KG1 (cell line): Measurements from ENCODE around the gene DUSP7.

ENCODE experiments used
- DNase-seq: peaks from one replicate; lab custom pipeline; 2025; lab: John Stamatoyannopoulos, UW

The DUSP7 gene, protein sequence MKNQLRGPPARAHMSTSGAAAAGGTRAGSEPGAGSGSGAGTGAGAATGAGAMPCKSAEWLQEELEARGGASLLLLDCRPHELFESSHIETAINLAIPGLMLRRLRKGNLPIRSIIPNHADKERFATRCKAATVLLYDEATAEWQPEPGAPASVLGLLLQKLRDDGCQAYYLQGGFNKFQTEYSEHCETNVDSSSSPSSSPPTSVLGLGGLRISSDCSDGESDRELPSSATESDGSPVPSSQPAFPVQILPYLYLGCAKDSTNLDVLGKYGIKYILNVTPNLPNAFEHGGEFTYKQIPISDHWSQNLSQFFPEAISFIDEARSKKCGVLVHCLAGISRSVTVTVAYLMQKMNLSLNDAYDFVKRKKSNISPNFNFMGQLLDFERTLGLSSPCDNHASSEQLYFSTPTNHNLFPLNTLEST

DNA sequence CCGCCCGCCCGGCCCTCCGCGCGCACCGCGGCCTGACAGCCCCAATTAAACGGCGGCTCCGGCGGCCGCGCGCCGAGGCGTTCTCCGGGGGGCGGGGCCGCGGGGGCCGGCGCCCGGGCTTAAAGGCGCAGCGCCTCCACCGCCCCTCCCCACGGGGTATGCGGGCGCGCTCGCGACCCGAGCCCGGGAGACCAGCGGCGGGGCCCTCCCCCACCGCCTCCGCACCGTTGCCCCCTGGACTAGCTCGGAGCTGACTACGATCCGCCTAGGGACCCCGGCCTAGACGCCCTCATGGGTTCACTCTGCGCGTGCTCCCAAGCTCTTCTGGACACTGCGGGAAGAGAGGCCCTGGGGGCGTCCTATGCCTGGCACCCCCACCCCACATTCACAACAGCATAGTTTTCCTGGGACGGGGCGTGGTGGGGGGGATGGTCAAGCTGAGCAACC lies at the start of gene DUSP7:
Gene DUSP7, minus strand, starts transcription at position 51 of the 447 bp plus-strand sequence. CDS start 205 bp downstream, outside the sequence.
- no peak for DNase-seq

DNA sequence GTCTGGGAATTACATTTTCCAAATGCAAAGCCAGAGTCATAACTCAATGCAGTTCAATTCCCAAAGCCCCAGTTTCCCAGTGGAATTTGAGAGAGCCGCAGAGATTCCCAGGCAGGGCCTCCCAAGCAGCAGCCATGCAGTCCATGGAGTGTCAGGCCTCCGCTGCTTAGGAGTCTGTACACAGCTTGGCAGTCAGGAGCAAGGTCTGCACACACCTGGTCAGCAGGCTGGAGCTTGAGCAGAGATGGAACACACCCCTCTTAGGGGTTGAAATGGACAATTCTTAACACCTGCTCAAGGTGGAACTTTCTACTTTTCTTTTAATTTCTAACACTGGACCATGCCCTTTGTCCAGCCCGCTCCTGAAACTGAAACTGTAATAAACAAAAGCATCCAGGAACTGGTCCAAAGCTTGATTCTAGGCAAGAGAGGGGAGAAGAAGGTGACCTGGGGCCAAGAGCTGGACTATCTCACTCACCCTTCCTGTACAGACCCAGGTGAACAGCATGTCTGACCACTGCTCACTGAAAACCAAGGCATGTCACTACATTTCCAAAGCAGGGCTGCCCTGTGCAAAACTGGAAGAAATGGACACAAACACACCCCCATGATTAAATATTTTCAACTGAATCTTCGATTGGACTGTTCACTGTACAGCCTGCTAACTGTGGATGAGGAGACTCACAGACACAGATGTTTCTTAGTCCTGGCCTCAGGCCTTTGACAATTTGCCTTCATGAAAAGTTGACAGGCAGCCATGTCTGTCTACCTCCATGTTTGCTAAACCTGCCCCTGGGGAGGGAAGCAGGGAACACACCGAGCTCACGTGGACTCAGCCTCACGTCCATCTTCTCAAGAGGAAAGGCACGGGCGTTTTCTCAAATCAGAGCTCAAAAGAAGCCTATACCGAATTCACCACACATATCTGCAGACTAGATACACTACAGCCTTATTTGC lies 48.6 kb upstream of the DUSP7 start:
- DNase-seq, result no peak

DNA sequence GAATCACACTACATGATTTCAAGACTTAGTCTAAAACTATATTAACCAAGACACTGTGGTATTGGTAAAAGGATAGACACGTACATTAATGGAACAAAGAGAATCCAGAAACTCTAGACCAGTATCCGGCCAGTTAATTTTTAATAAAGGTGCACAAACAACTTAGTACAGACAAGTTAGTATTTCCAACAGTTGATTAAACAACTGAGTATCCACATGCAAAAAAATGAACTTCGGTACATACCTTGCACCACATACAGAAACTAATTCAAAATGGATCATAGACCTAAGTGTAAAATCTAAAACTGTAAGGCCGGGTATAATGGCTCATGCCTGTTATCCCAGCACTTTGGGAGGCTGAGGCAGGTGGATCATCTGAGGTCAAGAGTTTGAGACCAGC lies 46.6 kb upstream of the DUSP7 start:
- no peak for DNase-seq

DNA sequence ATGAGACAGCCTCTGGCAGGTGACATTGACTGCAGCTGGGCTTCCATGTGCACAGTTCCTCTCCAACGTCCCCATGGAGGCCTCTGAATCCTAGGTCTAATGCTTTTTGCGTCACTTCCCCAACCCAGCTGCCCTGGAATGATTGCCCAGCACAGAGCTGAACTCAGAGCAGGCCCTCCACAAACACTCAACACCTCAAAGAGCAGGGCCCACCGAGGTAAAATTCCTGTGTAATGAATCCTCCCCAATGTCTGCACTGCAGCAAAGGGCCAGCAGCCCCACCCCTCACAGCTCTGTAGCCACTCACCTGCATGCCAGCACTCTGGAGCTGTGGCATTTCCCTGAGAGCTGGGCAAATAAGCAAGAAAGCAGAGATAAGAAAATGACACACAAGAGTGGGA lies 42.6 kb upstream of the DUSP7 start:
- no peak for DNase-seq

DNA sequence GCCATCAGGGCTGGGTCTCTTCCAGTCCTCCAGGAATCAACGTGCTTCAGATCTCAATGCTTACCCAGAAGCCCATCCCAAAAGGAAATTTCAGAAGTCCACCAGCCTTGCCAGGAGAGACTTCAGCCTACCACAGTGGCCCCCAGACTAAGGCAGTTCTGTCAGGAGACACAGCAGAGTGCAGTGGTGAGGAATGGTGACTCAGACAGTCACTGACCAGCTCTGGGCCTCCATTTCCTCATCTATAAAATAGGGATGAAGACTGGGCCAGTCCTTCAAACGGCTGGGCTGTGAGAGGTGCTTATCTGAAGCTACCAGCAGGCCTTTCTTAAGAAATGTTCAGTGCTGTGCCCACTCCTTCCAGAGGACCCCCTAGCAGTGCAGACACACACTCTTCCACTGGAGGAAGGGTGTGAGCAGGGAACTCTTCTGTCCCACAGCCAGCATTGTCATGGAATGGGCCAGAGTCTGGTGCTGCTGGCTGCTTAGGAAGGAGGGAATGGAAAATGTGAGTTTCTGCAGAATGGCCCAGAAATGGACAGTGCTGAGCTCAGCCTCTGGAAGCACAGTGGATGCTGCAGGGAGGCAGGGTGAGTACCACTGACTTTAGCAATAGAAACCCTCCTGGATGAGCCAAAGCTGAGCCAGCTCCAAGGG lies 41.6 kb upstream of the DUSP7 start:
- DNase-seq, result no peak

DNA sequence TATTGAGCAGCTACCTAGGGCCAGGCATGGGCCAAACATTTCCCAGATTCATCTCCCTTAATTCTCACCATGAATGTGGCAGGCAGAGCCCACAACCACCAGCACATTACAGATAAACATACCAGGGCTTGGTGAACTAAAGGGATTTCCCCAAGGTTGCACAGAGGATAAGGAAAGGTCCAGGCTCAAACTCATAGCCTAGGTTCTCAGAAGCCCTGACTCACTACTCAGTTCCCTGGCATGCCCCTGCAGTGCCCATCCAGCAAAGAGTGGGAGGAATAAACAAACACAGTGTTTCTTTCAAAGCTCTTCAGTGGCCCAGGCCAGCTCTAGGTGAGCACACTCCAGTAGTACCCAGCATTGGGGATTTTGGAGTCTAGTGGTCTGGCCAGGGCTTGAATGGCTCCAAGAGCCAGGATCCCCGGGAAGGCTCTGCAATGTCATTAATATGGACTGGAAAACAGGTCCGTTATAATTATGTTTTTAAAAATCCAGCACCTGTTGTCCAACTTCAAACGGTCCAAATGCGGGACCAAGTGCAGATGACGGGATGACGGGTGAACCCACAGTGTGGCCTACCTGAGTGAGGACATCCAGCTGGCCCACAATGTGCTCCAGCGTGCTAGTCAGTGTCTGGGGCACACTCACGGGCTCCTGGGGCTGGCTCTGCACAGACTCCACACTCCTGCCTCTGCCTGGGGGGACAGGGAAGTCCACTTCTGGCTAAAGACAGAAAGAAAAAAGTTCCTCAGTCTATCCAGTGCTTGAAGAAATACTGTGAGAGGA lies 39.8 kb upstream of the DUSP7 start:
- DNase-seq, result no peak

DNA sequence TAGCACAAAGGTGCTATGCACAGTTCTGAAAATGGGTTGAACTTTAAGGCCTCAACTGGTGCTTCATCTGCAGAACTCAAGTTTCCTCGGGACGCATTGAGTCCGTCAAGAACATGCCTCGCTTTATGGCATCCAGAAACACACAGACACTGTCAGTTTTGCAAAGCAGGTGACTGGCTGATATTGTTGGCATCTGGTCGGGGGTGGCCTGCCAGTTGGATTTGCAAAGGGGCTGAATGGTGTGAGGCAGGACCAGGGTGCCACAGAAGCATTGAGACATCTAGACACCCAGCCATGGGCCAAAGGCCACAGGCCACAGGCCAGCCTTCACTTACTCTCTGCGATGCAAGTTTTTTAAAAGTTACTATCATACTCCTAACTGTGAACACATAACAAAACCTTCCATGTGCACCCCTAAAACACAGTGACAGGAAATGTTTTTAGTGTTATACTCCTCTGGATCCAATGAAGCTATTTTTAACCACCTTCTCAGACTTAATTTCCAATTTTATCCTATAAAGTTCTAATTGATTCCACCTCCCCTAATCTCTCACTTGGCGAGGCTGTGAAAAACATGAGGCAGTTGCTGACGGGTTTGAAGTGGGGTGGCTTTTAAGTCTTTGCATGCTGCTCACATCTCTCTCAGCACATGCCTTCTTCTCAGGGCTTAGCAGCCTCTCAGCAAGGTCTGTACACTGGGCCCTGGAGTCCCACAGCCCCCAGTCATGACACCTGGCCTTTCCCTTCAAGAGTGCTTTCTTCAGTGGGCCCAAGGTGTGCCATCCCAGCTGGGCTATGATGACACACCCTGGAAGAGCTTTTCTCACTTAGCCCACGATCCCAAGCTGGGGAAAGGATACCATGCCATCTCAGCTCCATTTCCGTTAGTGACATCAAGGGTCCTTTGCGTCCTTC lies 38.5 kb upstream of the DUSP7 start:
- no peak for DNase-seq

DNA sequence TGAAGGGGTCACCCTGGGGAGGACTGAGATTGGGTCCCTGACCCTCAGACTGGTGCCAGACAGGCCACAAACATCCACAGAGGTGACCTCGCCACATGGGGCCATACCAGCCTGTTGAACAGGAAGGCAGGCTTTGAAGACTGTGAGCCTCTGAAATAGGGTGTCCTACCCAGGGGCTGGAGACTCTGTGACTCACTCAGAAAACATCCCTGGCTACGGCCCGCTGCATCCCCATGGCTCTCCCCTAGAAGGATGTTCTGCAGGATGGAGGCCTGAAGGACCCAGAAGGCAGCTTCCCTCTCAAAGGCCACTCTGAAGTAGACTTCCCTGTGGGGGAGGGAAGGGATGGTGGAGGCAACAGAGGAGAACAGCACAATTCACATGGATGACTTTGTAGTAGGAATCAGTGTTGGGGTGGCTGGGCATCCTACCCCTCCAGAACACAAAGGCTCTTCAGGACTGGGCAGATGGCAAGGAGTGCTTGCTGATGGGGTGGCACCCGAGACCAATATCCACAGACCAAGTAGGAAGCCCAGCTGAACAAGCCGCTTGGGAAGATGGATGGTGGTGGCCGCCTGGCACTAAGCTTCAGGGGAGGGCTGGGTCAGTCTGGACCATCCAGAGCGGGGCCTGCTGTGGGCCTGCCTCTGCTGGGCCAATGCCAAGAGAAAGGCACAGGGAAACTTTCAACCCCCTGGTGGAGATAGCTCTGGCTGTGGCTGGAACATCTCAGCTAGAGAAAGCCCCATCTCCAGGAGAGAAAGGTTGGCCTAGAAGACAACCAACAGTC lies 37.6 kb upstream of the DUSP7 start:
- DNase-seq, result no peak

DNA sequence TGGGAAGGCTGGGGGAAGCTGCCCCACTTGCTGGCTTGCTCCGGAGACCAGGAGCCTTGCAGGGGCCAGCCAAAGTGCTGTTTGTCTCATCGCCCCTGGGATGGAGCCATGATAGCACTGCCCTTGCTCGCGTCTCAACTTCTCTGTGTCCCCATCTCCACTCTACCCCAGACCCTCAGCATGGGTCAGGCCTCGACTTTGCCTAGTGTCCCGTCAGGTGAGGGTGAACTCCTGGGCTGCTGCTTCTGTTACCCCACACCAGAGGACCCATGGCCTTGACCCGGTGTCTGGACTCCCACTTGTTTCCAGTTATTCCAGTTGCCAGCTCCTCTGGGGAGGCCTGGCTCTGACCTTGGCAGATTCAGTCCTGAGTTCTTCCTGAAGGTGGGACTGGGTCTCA lies 36.5 kb upstream of the DUSP7 start:
- no peak for DNase-seq

DNA sequence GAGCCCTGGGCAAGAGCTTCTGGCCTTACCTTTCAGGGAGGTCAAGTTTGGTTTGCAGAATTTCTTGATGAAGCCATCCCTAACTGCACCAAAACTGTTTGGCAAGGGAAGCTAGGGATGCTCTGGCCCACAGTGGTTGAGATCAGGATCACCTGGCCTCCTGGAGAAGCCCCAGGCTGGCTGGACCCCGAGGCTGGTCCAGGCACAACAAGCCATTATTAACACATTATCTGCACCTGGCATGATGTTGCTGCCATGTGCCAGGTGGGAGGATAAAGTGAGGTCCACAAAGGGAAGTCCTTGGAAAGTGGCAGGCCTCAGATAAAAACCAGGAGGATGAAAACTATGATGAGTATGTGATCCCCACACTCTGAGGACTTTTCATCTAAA lies 35.9 kb upstream of the DUSP7 start:
- DNase-seq, result no peak

DNA sequence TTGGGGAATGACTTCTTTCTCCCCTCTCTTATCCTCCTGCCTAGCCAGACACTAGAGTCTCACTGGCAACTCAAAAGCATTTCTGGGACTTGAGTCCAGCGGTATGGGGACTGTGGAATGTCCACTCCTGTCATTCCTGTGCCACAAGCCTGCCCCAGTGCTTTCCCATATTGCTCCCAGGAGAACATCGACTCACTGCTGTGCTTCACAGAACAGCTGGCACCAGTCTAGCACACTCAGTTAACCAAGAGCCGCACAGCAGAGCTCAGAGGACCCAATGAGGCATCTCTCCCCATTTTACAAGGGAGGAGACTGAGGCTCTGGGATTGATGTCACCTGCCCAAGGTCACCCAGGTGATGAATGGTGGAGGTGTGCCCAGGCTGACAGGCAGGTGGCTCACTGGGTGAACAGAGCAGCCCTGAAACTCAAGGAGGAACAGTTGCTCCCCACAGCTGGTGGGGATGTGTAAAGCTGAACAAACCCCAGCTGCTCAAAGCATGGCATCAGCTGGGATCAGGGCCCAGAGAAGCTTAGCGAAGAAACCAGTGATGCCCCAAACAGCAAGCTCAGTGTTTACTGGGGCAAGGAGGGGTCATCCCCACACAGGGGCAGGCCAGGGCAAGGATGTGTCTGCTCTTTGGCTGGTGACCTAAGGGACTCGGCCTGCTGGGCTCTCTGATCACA lies 35.4 kb upstream of the DUSP7 start:
- no peak for DNase-seq

DNA sequence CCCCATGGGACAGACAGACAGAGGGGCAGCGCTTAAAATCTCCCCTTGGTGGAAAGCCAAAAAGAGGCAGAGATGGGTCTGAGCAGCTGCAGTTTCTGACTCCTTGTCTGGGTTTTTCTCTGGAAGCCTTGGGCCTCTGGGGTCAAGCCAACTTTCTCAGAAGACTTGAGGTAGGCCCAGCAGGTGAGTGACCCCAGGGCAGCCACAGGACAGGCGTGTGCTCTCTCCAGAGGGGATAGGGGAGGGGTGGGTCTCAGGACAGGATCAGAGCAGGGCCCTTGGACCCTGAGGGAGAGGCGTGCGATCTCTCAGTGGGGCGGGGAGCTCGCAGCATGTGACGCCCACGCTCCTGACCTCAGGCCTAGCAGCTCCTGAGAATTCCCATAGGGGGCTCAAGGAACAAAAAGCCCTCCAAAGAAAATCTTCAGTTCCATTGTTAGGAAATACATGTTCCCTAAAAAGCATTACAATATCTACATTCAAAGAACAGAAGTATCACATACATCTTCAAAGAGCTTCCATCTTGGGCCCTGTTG lies 34.6 kb upstream of the DUSP7 start:
- DNase-seq, result no peak

DNA sequence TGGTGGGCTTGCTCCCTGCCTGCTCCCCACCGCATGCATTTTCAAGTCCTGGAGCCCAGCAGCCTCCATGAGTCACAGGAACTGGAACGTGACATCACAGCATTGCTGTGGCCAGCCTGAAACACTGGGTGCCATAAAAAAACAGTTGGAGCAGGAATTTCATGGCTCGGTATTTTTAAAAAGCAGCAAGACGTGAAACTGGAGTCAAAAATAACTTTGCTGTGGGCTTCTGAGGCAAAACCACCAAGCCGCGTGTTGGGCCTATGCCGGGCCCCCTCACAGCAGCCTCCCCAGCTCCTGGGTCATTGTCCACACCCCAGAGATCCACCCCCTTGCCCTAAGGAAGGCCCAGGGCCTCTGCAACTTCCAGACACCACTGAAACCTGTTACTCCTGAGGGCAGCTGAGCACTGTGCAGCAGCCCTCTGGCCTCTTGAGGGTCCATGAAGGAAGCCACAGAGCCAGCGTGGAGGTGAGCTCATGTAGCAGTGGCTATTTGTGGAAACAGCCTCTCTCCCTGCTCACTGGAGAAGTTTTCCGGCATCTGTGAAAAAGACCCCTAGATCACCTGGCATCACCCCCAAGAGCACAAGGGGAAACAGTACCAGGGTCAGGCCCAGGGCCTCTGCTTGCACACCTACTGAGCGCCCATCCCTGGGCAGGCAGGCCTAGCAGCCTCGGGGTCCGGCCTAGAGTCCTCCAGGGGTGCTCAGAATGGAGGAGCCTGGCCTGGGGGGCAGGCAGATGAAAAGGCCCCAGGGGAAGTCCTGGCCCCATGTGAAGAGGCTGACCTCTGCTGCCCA lies 34.0 kb upstream of the DUSP7 start:
- no peak for DNase-seq

DNA sequence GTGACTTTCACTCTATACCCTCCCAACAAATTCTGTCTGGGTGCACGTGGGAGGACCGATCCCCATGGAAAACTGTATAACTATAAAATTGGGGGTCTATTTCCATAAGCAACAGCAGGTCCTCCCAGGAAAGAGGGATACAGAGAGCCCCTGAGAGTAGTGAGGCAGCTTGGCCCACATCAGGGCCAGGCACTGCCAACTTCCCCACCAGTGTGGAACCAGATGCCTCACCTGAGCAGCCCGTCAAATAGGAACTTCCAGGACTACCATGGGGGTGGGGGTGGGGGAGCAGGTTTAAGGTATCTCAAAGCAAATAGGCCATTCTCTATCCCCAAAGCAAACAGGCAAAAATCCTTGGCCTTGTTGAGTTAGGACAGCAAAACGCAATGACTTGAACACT lies 33.3 kb upstream of the DUSP7 start:
- DNase-seq, result no peak

DNA sequence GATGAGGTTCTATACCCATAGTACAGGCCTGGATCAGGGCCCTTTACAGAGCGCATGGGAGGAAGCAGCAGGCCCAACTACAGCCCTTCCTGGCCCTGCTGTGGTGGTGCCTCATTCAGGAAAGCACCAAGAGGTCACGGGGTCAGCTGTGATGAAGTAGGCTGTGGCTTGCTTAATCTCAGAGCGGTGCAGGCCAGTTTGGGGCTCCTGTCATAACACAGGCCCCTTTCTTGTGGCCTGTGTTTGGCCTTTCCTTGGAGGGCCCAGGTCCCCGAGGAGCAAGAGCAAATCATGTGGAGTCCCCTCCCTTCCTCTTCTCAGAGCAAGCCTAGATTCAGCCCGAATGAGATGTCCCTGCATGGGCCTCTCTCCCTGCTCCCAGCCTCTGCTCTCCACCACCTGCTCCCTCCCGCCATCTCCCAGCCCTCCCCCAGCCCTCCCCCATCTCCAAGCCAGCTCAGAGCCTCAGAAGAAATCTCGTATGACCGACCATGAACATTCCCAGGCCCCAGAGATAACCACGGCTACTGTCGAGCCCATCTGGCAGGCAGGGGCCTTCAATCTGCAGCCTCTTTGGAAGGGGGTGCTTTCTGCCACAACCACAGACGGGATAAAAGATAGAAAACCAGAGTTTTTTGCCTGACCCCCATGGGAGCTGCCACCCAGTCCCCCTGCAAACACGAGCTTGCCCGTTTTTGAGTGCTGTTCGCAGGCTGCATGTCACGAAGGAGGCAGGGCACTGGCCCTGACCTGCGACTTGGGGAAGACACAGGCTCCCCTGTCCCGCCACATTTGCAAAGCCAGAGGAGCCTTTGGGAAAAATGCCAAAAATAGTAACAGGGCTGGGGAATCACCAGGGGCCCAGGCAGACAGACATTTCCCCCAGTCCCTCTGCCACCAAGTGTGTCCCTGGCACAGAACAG lies 32.3 kb upstream of the DUSP7 start:
- DNase-seq, result peak; percentile 32

DNA sequence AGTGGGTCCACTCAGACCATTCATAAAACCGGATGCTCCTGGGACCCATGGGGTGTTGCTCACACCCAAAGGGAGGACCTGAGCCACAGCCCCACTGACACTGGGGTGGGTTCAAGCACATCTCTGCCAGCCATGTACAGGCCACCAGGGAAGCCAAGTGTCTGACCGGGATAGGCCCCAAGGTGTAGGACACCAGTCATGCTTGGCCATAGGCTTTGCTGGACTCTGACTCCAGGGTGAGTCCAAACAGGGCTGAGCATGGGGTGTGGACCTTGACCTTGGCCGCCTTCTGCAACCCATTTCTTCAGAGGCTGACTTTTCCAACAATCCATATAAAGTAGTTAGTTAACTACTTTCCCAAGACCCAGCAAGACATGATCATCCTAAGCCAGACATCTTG lies 31.4 kb upstream of the DUSP7 start:
- no peak for DNase-seq
